ENCODE measurements around the gene SPTA1. TPM values are rescaled to one million over a fixed set of nuclear protein-coding genes. Genes with fewer than 3 reads are reported as not detected.

SPTA1 gene
- total and polyA plus RNA-seq, 4 donors, result 0.02 to 21.1 (median 0.24) TPM

DNA sequence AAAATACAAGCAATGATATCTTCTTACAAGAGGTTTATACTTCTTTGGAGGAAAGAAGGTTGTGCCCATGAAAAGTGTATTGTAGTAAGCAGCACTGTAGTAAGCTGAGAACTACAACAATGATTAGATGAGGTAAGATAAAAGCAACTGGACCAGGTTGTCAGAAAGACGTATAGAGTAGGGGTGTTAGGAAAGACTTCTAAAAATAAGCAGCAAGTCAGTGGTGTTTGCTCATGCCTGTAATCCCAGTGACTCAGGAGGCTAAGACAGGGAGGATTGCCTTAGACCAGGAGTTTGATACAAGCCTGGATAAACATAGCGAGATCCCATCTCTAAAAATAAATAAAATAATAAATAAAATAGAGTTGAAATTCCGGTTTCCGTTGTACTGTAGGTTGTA, 102.6 kb downstream of the SPTA1 start:
- Histone ChIP-seq H3K4me1 (ENCODE audit: control insufficient read depth in 5 of 5, insufficient read depth in 5 of 5, low read length in 5 of 5) (peaks cover 0 to 1% (median 0%) of the 10 kb centered on the region in 5 donors), H3K9ac (ENCODE audit: insufficient read depth in 1 of 2, low read length in 2 of 2) (no peak overlapping the region), H3K4me3 (no peak overlapping the region), H3K27ac (ENCODE audit: low read depth in 1 of 2, low read length in 1 of 2) (no peak overlapping the region), H3K9me3 (ENCODE audit: control insufficient read depth in 4 of 4, insufficient read depth in 3 of 4, low read length in 3 of 4) (peaks cover 0 to 6% (median 5%) of the 10 kb centered on the region in 4 donors), H3K27me3 (ENCODE audit: control insufficient read depth in 3 of 3, insufficient read depth in 3 of 3, low read length in 2 of 3) (no peaks in the 10 kb centered on the region), H3K36me3 (ENCODE audit: control insufficient read depth in 4 of 4, insufficient read depth in 4 of 4, low read length in 4 of 4) (no peaks in the 10 kb centered on the region)
- no peak for ATAC-seq (ENCODE audit: insufficient read depth, low FRiP score)
- 61 to 76% methylated on average over 4 of the region's 4 CpGs for WGBS, 2 donors
- TF ChIP-seq, protein P1, sequence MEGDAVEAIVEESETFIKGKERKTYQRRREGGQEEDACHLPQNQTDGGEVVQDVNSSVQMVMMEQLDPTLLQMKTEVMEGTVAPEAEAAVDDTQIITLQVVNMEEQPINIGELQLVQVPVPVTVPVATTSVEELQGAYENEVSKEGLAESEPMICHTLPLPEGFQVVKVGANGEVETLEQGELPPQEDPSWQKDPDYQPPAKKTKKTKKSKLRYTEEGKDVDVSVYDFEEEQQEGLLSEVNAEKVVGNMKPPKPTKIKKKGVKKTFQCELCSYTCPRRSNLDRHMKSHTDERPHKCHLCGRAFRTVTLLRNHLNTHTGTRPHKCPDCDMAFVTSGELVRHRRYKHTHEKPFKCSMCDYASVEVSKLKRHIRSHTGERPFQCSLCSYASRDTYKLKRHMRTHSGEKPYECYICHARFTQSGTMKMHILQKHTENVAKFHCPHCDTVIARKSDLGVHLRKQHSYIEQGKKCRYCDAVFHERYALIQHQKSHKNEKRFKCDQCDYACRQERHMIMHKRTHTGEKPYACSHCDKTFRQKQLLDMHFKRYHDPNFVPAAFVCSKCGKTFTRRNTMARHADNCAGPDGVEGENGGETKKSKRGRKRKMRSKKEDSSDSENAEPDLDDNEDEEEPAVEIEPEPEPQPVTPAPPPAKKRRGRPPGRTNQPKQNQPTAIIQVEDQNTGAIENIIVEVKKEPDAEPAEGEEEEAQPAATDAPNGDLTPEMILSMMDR (IDR thresholded peaks at IDR 0.05; ENCODE audit: control extremely low read depth, extremely low read depth), result no peak
- DNase-seq, result no peak

DNA sequence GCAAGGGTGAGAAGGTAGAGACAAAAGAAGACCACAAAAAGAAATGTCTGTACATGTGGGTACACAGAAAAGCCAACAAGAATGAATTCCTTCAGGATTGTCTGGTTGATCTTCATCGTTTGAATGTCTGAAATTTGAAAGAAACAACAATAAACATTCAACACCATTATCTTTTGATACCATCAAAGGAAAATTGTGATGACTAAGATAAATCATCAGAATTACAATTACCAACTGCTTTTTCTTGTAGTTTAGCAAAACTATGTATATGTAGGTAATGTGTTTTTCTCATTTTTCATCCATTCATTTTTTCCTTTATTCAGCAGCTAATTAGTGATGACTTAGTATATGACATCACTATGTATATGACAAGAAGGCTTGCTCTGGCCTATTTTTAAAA, 106.8 kb downstream of the SPTA1 start, which contains the start of gene OR10X1:
OR10X1 (minus strand) TSS at position 167 of the 400 bp plus-strand sequence; CDS start at position 167, 0 bp downstream.
- WGBS, 2 donors, result 73 to 79% methylated on average over 1 of the region's 1 CpG
- no peak for ATAC-seq (ENCODE audit: insufficient read depth, low FRiP score)
- Histone ChIP-seq H3K27me3 (ENCODE audit: control insufficient read depth in 3 of 3, insufficient read depth in 3 of 3, low read length in 2 of 3) (no peaks in the 10 kb centered on the region), H3K9ac (ENCODE audit: insufficient read depth in 1 of 2, low read length in 2 of 2) (no peak within 1 kb of the TSS), H3K9me3 (ENCODE audit: control insufficient read depth in 4 of 4, insufficient read depth in 3 of 4, low read length in 3 of 4) (peaks cover 0 to 2% (median 0%) of the 10 kb centered on the region in 4 donors), H3K4me1 (ENCODE audit: control insufficient read depth in 5 of 5, insufficient read depth in 5 of 5, low read length in 5 of 5) (no peaks in the 10 kb centered on the region), H3K27ac (ENCODE audit: low read depth in 1 of 2, low read length in 1 of 2) (no peak within 1 kb of the TSS), H3K4me3 (no peak within 1 kb of the TSS), H3K36me3 (ENCODE audit: control insufficient read depth in 4 of 4, insufficient read depth in 4 of 4, low read length in 4 of 4) (no peaks in the 10 kb centered on the region)
- TF ChIP-seq, protein P1 (IDR thresholded peaks at IDR 0.05; ENCODE audit: control extremely low read depth, extremely low read depth), result no peak
- DNase-seq, result no peak

DNA sequence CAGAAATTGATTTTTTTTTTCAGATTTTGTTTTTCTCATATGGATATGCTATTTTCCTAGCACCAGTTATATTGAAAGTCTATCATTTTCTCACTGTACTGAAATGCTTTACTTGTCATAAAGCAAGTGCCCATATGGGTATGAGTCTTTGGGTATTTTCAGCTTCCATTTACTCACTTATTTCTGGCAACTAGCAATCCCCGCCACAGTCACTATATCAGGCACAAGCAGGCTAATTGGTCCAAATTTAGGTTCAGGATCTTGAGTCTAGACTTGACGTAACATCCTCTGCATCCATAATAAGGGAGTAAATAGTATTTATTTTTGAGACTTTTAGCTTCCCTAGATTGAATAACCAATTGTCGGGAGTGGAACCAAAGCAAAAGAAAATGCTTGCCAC, 109.0 kb downstream of the SPTA1 start:
- no peak for ATAC-seq (ENCODE audit: insufficient read depth, low FRiP score)
- TF ChIP-seq, protein P1 (IDR thresholded peaks at IDR 0.05; ENCODE audit: control extremely low read depth, extremely low read depth), result no peak
- WGBS, 2 donors, result 90 to 96% methylated on average over 3 of the region's 3 CpGs

DNA sequence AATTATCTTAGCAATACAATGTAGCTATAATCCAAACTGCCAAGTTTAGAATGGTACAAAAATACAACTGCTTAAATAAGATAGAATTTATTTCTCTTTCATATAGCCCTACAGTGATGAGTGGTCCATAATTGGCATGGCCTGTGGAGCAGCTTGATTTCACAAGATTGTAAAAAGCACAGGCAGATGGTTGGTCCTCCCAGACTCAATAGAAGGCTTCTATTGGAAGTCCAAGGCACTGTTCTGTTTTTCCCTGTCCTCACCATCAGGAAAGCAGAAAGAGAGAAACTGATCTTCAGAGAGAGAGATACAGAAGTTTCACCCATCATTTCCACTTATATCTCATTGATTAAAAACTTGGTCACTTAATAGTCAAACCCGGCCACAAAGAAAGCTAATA, 114.3 kb downstream of the SPTA1 start:
- Histone ChIP-seq H3K9me3 (ENCODE audit: control insufficient read depth in 4 of 4, insufficient read depth in 3 of 4, low read length in 3 of 4) (no peaks in the 10 kb centered on the region), H3K27me3 (ENCODE audit: control insufficient read depth in 3 of 3, insufficient read depth in 3 of 3, low read length in 2 of 3) (no peaks in the 10 kb centered on the region), H3K4me1 (ENCODE audit: control insufficient read depth in 5 of 5, insufficient read depth in 5 of 5, low read length in 5 of 5) (no peaks in the 10 kb centered on the region), H3K4me3 (no peak overlapping the region), H3K27ac (ENCODE audit: low read depth in 1 of 2, low read length in 1 of 2) (no peak overlapping the region), H3K9ac (ENCODE audit: insufficient read depth in 1 of 2, low read length in 2 of 2) (no peak overlapping the region), H3K36me3 (ENCODE audit: control insufficient read depth in 4 of 4, insufficient read depth in 4 of 4, low read length in 4 of 4) (no peaks in the 10 kb centered on the region)
- WGBS, 2 donors, result 88 to 93% methylated on average over 1 of the region's 1 CpG
- no peak for DNase-seq
- TF ChIP-seq, protein P1 (IDR thresholded peaks at IDR 0.05; ENCODE audit: control extremely low read depth, extremely low read depth), result no peak
- ATAC-seq (ENCODE audit: insufficient read depth, low FRiP score), result no peak

More for the DNA sequence above, 109.0 kb downstream of the SPTA1 start:
- no peak for DNase-seq
- Histone ChIP-seq H3K9ac (ENCODE audit: insufficient read depth in 1 of 2, low read length in 2 of 2) (no peak overlapping the region), H3K27ac (ENCODE audit: low read depth in 1 of 2, low read length in 1 of 2) (no peak overlapping the region), H3K9me3 (ENCODE audit: control insufficient read depth in 4 of 4, insufficient read depth in 3 of 4, low read length in 3 of 4) (peaks cover 0 to 2% (median 0%) of the 10 kb centered on the region in 4 donors), H3K36me3 (ENCODE audit: control insufficient read depth in 4 of 4, insufficient read depth in 4 of 4, low read length in 4 of 4) (no peaks in the 10 kb centered on the region), H3K4me1 (ENCODE audit: control insufficient read depth in 5 of 5, insufficient read depth in 5 of 5, low read length in 5 of 5) (no peaks in the 10 kb centered on the region), H3K4me3 (no peak overlapping the region), H3K27me3 (ENCODE audit: control insufficient read depth in 3 of 3, insufficient read depth in 3 of 3, low read length in 2 of 3) (no peaks in the 10 kb centered on the region)

Data from lung (tissue), 12 donors.